ENCODE measurements around the gene LPP.

DNA sequence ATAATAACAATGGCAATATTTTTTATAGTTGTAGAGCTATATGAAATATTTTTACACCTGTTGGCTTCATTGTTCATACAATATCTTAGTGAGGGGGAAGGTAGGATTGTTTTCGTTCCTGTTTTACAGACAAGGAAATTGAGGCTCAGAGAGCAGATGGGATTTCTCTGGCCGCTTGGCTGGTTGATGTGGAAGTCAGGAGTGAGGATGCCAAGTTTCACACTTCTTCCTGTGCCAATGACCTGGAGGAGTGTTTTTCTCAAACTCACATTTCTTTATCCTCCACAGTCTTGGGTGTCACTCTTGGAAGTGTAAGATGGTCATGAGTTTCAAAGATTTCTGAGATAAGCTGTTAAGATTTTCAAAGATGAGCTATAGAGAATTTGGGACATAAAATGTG is 50.6 kb downstream of the LPP start:
- TF ChIP-seq GATA2 (IDR thresholded peaks at IDR 0.05; ENCODE audit: low read depth, low read length) (no peak), GATA3 (IDR thresholded peaks at IDR 0.05; ENCODE audit: low read depth, low read length) (no peak)

All from SH-SY5Y (cell line).